GM19043 (cell line): Measurements from ENCODE around the gene LAMP5.

Experiments
- ATAC-seq: cut with Tn5 transposase; IDR thresholded peaks from one replicate; pipeline ENCODE4 v1.9.1; 2021; ENCODE audit warnings: low read depth; ENCODE audit not compliant: unreplicated experiment

The LAMP5 gene

GRCh38 chr20:9531581-9531980 is 17.2 kb downstream of the LAMP5 start:
- ATAC-seq, result no peak

- no peak for ATAC-seq
These were observed 17.9 kb downstream of the LAMP5 start for GRCh38 chr20:9532069-9532838.

- ATAC-seq, result no peak
These were observed 19.6 kb downstream of the LAMP5 start for GRCh38 chr20:9534025-9534424.

- ATAC-seq, result no peak
These were observed 21.1 kb downstream of the LAMP5 start for GRCh38 chr20:9535449-9535848.

GRCh38 chr20:9543214-9543613 is 28.8 kb downstream of the LAMP5 start:
- no peak for ATAC-seq

GRCh38 chr20:9550283-9550682 is 35.9 kb downstream of the LAMP5 start:
- no peak for ATAC-seq

- ATAC-seq, result no peak
These were observed 36.5 kb downstream of the LAMP5 start for GRCh38 chr20:9550871-9551270.

GRCh38 chr20:9551808-9552550 is 37.6 kb downstream of the LAMP5 start:
- ATAC-seq, result no peak

GRCh38 chr20:9555781-9556180 is 41.4 kb downstream of the LAMP5 start:
- no peak for ATAC-seq

GRCh38 chr20:9557411-9557810 is 43.0 kb downstream of the LAMP5 start:
- ATAC-seq, result no peak

GRCh38 chr20:9565910-9566550 is 51.6 kb downstream of the LAMP5 start:
- no peak for ATAC-seq

GRCh38 chr20:9566977-9567376 is 52.6 kb downstream of the LAMP5 start:
- no peak for ATAC-seq

GRCh38 chr20:9570612-9571011 is 56.2 kb downstream of the LAMP5 start:
- ATAC-seq, result no peak

- no peak for ATAC-seq
These were observed 57.4 kb downstream of the LAMP5 start for GRCh38 chr20:9571783-9572182.

GRCh38 chr20:9572670-9573069 is 58.3 kb downstream of the LAMP5 start:
- no peak for ATAC-seq

- no peak for ATAC-seq
These were observed 59.2 kb downstream of the LAMP5 start for GRCh38 chr20:9573335-9574151.

GRCh38 chr20:9574181-9574580 is 59.8 kb downstream of the LAMP5 start:
- no peak for ATAC-seq

GRCh38 chr20:9574776-9575175 is 60.4 kb downstream of the LAMP5 start:
- ATAC-seq, result no peak

GRCh38 chr20:9575836-9576235 is 61.4 kb downstream of the LAMP5 start:
- ATAC-seq, result no peak

- no peak for ATAC-seq
These were observed 62.3 kb downstream of the LAMP5 start for GRCh38 chr20:9576695-9577094.

GRCh38 chr20:9577397-9577796 is 63.0 kb downstream of the LAMP5 start:
- no peak for ATAC-seq
